HL-60 (cell line): ENCODE results near the gene CCNY.

Source experiments
- DNase-seq, 2 experiments: peaks; one replicate each; pipeline ENCODE4 v3.0.0-alpha.2; 2010 to 2020; ENCODE audit warnings: low read depth in 1 of 2, low spot score in 1 of 2
- H3K27ac ChIP-seq: fragments of 250-450 bp; sonication (Bioruptor Pico); replicated peaks from 2 replicates; pipeline ENCODE4 v1.5.1; 2020; ENCODE audit warnings: mild to moderate bottlenecking, moderate library complexity
- H3K27me3 ChIP-seq: fragments of 250-450 bp; sonication (Bioruptor Pico); 2 replicates; pipeline ENCODE4 v1.5.1; 2021; ENCODE audit warnings: mild to moderate bottlenecking, moderate library complexity; ENCODE audit not compliant: insufficient read depth, poor library complexity, severe bottlenecking
- H3K4me3 ChIP-seq: replicated peaks from 2 replicates; pipeline ENCODE4 v1.5.1; 2011; ENCODE audit warnings: mild to moderate bottlenecking, control low read depth, low read length; ENCODE audit not compliant: insufficient read depth
- CTCF ChIP-seq: IDR thresholded peaks from one replicate; pipeline ENCODE4 v1.5.1; 2011; ENCODE audit warnings: low read length, control low read depth, inconsistent platforms; ENCODE audit not compliant: insufficient read depth
- GABPA ChIP-seq: IDR thresholded peaks from 2 replicates; pipeline ENCODE4 v1.6.1; 2012; ENCODE audit warnings: low read depth
- POLR2AphosphoS5 ChIP-seq: IDR thresholded peaks from 2 replicates; pipeline ENCODE4 v1.6.1; 2012; ENCODE audit warnings: low read depth
- REST ChIP-seq: IDR thresholded peaks from 2 replicates; pipeline ENCODE4 v1.6.1; 2012; ENCODE audit warnings: low read depth; ENCODE audit not compliant: insufficient replicate concordance
- SPI1 ChIP-seq: IDR thresholded peaks from 2 replicates; pipeline ENCODE4 v1.6.1; 2012; ENCODE audit warnings: low read depth, mild to moderate bottlenecking, borderline replicate concordance

The CCNY gene

DNA sequence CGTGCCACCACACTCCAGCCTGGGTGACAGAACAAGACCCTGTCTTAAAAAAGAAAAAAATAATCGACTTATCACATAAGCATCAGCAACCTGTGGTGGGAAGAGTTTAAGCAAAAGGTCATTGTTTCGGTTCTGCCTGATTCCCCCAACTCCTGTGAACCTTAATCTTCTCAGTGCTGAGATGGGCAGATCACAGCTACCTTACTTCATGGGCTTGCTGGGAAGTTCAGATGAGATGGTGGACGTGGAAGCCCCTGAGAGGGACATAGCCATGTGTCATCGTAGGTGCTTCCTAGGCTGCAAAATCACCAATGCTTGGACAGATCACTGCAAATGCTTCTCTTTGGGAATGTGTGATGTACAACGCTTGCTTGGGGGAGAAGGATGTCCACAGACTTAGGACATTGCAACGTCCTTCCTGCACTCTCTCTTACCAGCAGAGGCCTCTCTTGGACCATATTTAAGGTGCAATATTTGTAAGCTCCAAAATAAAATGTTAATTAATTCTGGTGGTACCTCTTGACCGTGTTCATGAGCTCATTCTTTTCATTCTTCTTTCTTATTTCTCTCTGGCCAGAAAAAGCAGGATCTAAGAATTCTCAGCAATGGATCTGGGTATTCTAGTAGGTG lies 277.4 kb downstream of the CCNY start:
- Histone ChIP-seq H3K27ac (no peak overlapping the region), H3K27me3 (no peaks in the 10 kb centered on the region), H3K4me3 (no peak overlapping the region)
- TF ChIP-seq SPI1, result no peak
- no peak for TF ChIP-seq REST
- no peak for TF ChIP-seq CTCF
- TF ChIP-seq POLR2AphosphoS5, result no peak
- no peak for TF ChIP-seq GABPA
- no peak for DNase-seq

- TF ChIP-seq CTCF (no peak), GABPA (no peak), REST (no peak), POLR2AphosphoS5 (no peak)
- no peaks in the 10 kb centered on the region for H3K27me3 ChIP-seq
- H3K4me3 ChIP-seq, result no peak overlapping the region
- no peak for DNase-seq
- no peak overlapping the region for H3K27ac ChIP-seq
These were observed 278.0 kb downstream of the CCNY start for GRCh38 chr10:35614312-35614711.
